IMR-90 (cell line): Measurements from ENCODE around the gene MALT1. TPM values are rescaled to one million over a fixed set of nuclear protein-coding genes. Genes with fewer than 3 reads are reported as not detected.

Source experiments
- ATAC-seq: fragments of 200-7000 bp; cut with Tn5 transposase; 2 replicates; pipeline ENCODE4 v1.9.1; 2020; ENCODE audit warnings: low read depth, mild to moderate bottlenecking, moderate library complexity
- BruUV-seq: library from RNA; stranded (reverse); fragments of 400-500 nt; replicated peaks from 2 replicates; lab custom pipeline; 2021; lab: Mats Ljungman, UMichigan
- CTCF ChIA-PET: fragments of 300-600 bp; formaldehyde crosslinking; extraction: SDS; loops from one replicate; lab custom pipeline; 2021; ENCODE audit warnings: antibody characterized with exemption; lab: Yijun Ruan, JAX
- POLR2A ChIA-PET: fragments of 300-600 bp; sonication (Branson Sonifier 250); formaldehyde crosslinking; loops from one replicate; lab custom pipeline; 2022; ENCODE audit warnings: antibody characterized with exemption; ENCODE audit not compliant: unreplicated experiment; lab: Charles Lee
- DNase-seq: peaks from one replicate; pipeline ENCODE4 v3.0.0; 2013
- H2AFZ ChIP-seq: replicated peaks from 2 replicates; pipeline ENCODE3; 2013; ENCODE audit warnings: low read length, mild to moderate bottlenecking; ENCODE audit not compliant: poor library complexity
- H2AK5ac ChIP-seq: 2 replicates; pipeline ENCODE4 v1.6.1; 2013; ENCODE audit warnings: low read depth, low read length, inconsistent platforms
- H2AK9ac ChIP-seq: replicated peaks from 2 replicates; pipeline ENCODE3; 2013; ENCODE audit warnings: mild to moderate bottlenecking, low read depth, low read length, moderate library complexity; ENCODE audit not compliant: poor library complexity
- H2BK120ac ChIP-seq: 2 replicates; pipeline ENCODE4 v1.6.1; 2013; ENCODE audit warnings: low read depth, low read length, inconsistent platforms
- H2BK15ac ChIP-seq: 3 replicates; pipeline ENCODE4 v1.6.1; 2013; ENCODE audit warnings: low read depth, low read length, inconsistent platforms
- H2BK20ac ChIP-seq: 2 replicates; pipeline ENCODE4 v1.6.1; 2013; ENCODE audit warnings: low read depth, mild to moderate bottlenecking, inconsistent platforms, low read length, moderate library complexity
- H2BK5ac ChIP-seq: 2 replicates; pipeline ENCODE4 v1.6.1; 2013; ENCODE audit warnings: mild to moderate bottlenecking, low read depth, low read length, inconsistent platforms; ENCODE audit not compliant: poor library complexity, severe bottlenecking
- H3K14ac ChIP-seq: replicated peaks from 2 replicates; pipeline ENCODE4 v1.6.1; 2013; ENCODE audit warnings: low read depth, low read length, inconsistent platforms
- H3K18ac ChIP-seq: 2 replicates; pipeline ENCODE4 v1.6.1; 2013; ENCODE audit warnings: low read depth, low read length, control low read depth
- H3K23ac ChIP-seq: 2 replicates; pipeline ENCODE4 v1.6.1; 2013; ENCODE audit warnings: low read depth, low read length, inconsistent platforms
- H3K27ac ChIP-seq: 2 replicates; pipeline ENCODE4 v1.5.1; 2013; ENCODE audit warnings: mild to moderate bottlenecking, control low read depth, low read length; ENCODE audit not compliant: insufficient read depth
- H3K27me3 ChIP-seq: 2 replicates; pipeline ENCODE4 v1.6.1; 2013; ENCODE audit warnings: low read length; ENCODE audit not compliant: control insufficient read depth, insufficient read depth
- H3K36me3 ChIP-seq: 2 replicates; pipeline ENCODE4 v1.6.1; 2013; ENCODE audit warnings: low read length, mixed read lengths; ENCODE audit not compliant: control insufficient read depth, insufficient read depth
- H3K4ac ChIP-seq: 2 replicates; pipeline ENCODE4 v1.6.1; 2013; ENCODE audit warnings: low read depth, low read length, inconsistent platforms
- H3K4me1 ChIP-seq: 2 replicates; pipeline ENCODE4 v1.6.1; 2013; ENCODE audit warnings: low read length, mixed read lengths; ENCODE audit not compliant: control insufficient read depth, insufficient read depth
- H3K4me2 ChIP-seq: 2 replicates; pipeline ENCODE4 v1.6.1; 2013; ENCODE audit warnings: low read depth, mild to moderate bottlenecking, control low read depth, low read length, moderate library complexity
- H3K4me3 ChIP-seq: 2 replicates; pipeline ENCODE4 v1.5.1; 2013; ENCODE audit warnings: low read depth, mild to moderate bottlenecking, control low read depth, low read length, moderate library complexity; ENCODE audit not compliant: insufficient read depth
- H3K56ac ChIP-seq: 2 replicates; pipeline ENCODE4 v1.6.1; 2013; ENCODE audit warnings: low read length, inconsistent platforms; ENCODE audit not compliant: insufficient read depth; ENCODE audit errors: extremely low read depth
- H3K79me1 ChIP-seq, 2 experiments: 2 replicates each; pipeline ENCODE4 v1.6.1; 2013; ENCODE audit warnings: low read length in 2 of 2, inconsistent platforms in 1 of 2, low read depth in 1 of 2
- H3K9ac ChIP-seq: 2 replicates; pipeline ENCODE4 v1.6.1; 2013; ENCODE audit warnings: low read depth, low read length, control low read depth
- H3K9me1 ChIP-seq: 2 replicates; pipeline ENCODE4 v1.6.1; 2013; ENCODE audit warnings: low read length, inconsistent platforms; ENCODE audit not compliant: insufficient read depth
- H3K9me3 ChIP-seq: 2 replicates; pipeline ENCODE4 v1.6.1; 2013; ENCODE audit warnings: low read length; ENCODE audit not compliant: control insufficient read depth, insufficient read depth
- H4K20me1 ChIP-seq: 2 replicates; pipeline ENCODE4 v1.6.1; 2013; ENCODE audit warnings: low read length, inconsistent platforms; ENCODE audit not compliant: insufficient read depth
- H4K5ac ChIP-seq: 2 replicates; pipeline ENCODE4 v1.6.1; 2013; ENCODE audit warnings: mild to moderate bottlenecking, low read depth, low read length, control low read depth
- H4K8ac ChIP-seq, 2 experiments: 2 replicates each; pipeline ENCODE4 v1.6.1; 2013; ENCODE audit warnings: low read depth in 2 of 2, low read length in 2 of 2, control low read depth in 1 of 2, inconsistent platforms in 1 of 2
- H4K91ac ChIP-seq: 2 replicates; pipeline ENCODE4 v1.6.1; 2013; ENCODE audit warnings: low read depth, low read length, inconsistent platforms; ENCODE audit not compliant: insufficient read depth
- MXI1 ChIP-seq: IDR thresholded peaks from 2 replicates; pipeline ENCODE4 v1.6.1; 2012; ENCODE audit warnings: low read depth, mild to moderate bottlenecking, low read length, moderate library complexity, borderline replicate concordance
- NFE2L2 ChIP-seq: fragments of 150-350 bp; IDR thresholded peaks from 2 replicates; pipeline ENCODE4 v1.6.1; 2016; ENCODE audit warnings: low read depth, mild to moderate bottlenecking, low read length
- RCOR1 ChIP-seq: IDR thresholded peaks from 2 replicates; pipeline ENCODE4 v1.6.1; 2012; ENCODE audit warnings: mild to moderate bottlenecking, low read length, improper control_type of control experiment; ENCODE audit not compliant: insufficient replicate concordance
- SMC3 ChIP-seq: fragments of 150-350 bp; IDR thresholded peaks from 2 replicates; pipeline ENCODE4 v1.6.1; 2016; ENCODE audit warnings: low read depth, mild to moderate bottlenecking, antibody characterized with exemption, low read length, moderate library complexity
- WGBS, 2 experiments: methylation state at CpG; one replicate each; pipeline versions ENCODE4 v1.1.5 to v1.1.7; 2013; ENCODE audit warnings: missing lambda C conversion rate in 2 of 2; ENCODE audit not compliant: insufficient read length in 1 of 2; ENCODE audit errors: extremely low coverage in 2 of 2; 5-methylcytosine and 5-hydroxymethylcytosine counted together
- dilution Hi-C: fragments of 300-500 bp; cut with HindIII; formaldehyde crosslinking; loops from one replicate; pipeline ENCODE4 v1.14.3; 2018; ENCODE audit warnings: low sequenced_read_pairs; ENCODE audit not compliant: unreplicated experiment
- in situ Hi-C: fragments of 300-500 bp; cut with MboI; formaldehyde crosslinking; loops from 3 replicates; pipeline ENCODE4 v1.14.3; 2019; ENCODE audit warnings: low sequenced_read_pairs, inconsistent platforms, mixed read lengths
- intact Hi-C: fragments of 100-400 bp; cut with micrococcal nuclease; formaldehyde crosslinking; loops from 2 replicates; pipeline ENCODE4 v1.10.0; 2022
- polyA plus RNA-seq, 3 experiments: library from polyadenylated mRNA; depleted of rRNA; stranded (reverse); fragments of >200 nt; gene quantifications; 2 replicates each; pipeline ENCODE4 v1.2.3, GENCODE V29; 2012; ENCODE audit warnings: low replicate concordance in 1 of 3
- total RNA-seq: library from RNA; depleted of rRNA; stranded (reverse); fragments of >200 nt; gene quantifications from 2 replicates; pipeline ENCODE4 v1.2.3, GENCODE V29; 2012

MALT1 gene
- total and polyA plus RNA-seq, 2 of the 4 experiments (the other 2 are of a cell fraction): 8.3 to 25.3 TPM

- Histone ChIP-seq H3K9me3 (no peaks in the 10 kb centered on the region), H4K5ac (no peak overlapping the region), H2BK15ac (no peak overlapping the region), H3K27me3 (no peaks in the 10 kb centered on the region), H4K20me1 (no peaks in the 10 kb centered on the region), H2AK9ac (no peak overlapping the region), H3K4me2 (no peak overlapping the region), H3K4me3 (no peak overlapping the region), H3K27ac (no peak overlapping the region), H3K9me1 (no peaks in the 10 kb centered on the region), H3K14ac (no peak overlapping the region), H3K4ac (no peak overlapping the region), H3K18ac (no peak overlapping the region), H4K91ac (no peak overlapping the region), H2AK5ac (no peak overlapping the region), H2AFZ (no peak overlapping the region), H3K9ac (no peak overlapping the region), H3K4me1 (no peaks in the 10 kb centered on the region), H4K8ac (no peak overlapping the region), H3K23ac (no peak overlapping the region), H2BK20ac (no peak overlapping the region), H2BK120ac (no peak overlapping the region), H2BK5ac (no peak overlapping the region), H3K36me3 (peaks cover 7% of the 10 kb centered on the region), H3K79me1 (peaks cover 29 to 35% of the 10 kb centered on the region in 2 experiments), H3K56ac (no peak overlapping the region)
- ATAC-seq (no peak), DNase-seq (no peak)
- in situ Hi-C loops (no loop called here), dilution Hi-C loops (no loop called here), intact Hi-C loops (no loop called here)
- ChIA-PET CTCF (no interaction called here), POLR2A (no interaction called here)
- 100% methylated on average over 3 of the region's 5 CpGs; no CpG with 5 or more reads in 1 of the 2 experiments for WGBS, 2 experiments
- TF ChIP-seq MXI1 (no peak), RCOR1 (no peak), NFE2L2 (no peak), SMC3 (no peak)
- BruUV-seq: no TSS peak
Measured at GRCh38 chr18:58695772-58696171, 24.5 kb downstream of the MALT1 start.
